GM10847 (cell line): ENCODE results near the gene CPA2.

Experiments used
- POLR2A ChIP-seq: IDR thresholded peaks from 2 replicates; pipeline ENCODE4 v1.6.1; 2011; ENCODE audit not compliant: insufficient read length; ENCODE audit errors: extremely low read depth

The CPA2 gene

GRCh38 chr7:130266258-130266960 lies at the start of gene CPA2:
Gene CPA2, plus strand, starts transcription at chr7:130266863. Its CDS starts 19 bp downstream, at chr7:130266882.
- TF ChIP-seq POLR2A: no peak

GRCh38 chr7:130218806-130219620 lies 47.6 kb upstream of the CPA2 start:
- no peak for TF ChIP-seq POLR2A

DNA sequence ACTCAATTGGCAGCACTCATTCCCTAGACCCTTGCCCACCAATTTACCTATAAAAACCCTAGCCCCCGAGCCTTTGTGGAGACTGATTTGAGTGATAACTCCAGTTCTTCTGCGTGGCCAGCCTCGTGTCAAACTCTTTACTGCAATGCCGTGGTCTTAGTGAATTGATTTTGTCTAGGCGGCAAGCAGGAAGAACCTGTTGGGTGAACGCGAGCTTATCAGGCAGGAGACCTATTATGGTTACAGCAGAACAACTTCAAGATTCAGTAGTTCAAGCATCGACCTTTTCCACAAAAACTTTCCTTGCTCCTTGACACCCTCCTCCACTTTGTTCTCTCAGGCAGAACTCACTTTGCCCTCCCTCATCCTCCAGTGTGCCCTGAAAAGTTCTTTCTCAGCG lies 46.8 kb upstream of the CPA2 start:
- TF ChIP-seq POLR2A: no peak

DNA sequence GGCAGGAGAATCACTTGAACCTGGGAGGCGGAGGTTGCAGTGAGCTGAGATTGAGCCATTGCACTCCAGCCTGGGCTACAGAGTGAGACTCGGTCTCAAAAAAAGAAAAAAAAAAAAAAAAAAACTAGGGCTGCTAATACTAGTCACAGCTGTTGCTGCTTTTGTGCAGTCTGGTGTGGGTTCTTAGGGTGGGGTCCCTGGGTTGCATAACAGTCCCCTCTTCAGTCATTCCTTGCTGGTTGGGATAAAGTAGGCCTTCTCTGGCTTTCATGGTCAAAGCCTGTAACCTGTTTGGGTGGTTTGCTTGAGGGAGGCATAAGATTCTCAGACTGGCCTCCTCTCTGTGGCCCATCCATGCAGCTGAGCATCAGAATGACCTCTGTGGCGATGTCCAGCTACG lies 44.9 kb upstream of the CPA2 start:
- TF ChIP-seq POLR2A: no peak

DNA sequence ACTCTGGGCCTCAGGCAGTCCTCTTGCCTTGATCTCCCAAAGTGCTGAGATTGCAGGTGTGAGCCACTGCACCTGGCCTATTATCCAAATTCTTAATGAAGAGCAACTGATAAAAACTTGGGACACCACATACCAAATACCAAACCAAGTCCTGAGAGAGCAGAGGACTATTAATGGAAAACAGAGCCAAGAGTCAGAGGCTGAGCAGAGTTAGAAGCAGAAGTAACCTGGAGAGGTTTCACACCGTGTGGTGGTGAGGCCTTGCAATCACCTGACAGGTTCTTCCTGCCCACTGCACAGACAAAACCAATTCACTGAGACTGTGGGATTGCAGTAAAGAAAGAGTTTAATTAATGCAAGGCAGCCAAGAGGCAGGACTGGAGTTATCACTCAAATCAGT lies 43.0 kb upstream of the CPA2 start:
- TF ChIP-seq POLR2A: no peak

GRCh38 chr7:130224210-130224609 lies 42.5 kb upstream of the CPA2 start:
- TF ChIP-seq POLR2A: no peak

DNA sequence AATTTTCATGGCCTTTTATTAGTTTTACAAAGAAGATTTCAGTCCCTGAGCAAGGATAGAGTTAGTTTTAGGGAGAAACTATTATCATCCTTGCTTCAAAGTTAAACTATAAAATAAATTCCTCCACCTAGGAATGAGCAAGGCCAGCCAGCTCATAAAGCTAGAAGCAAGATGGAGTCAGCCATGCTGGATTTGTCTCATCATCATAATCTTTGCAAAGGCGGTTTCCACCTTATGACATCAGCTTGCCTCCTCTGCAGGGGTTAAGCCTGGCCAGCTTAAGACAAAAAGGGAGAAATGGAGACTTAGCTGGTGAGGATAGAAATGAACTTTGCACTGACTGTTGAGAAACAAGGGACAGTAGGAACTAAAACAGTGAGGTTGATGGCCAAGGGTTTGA lies 40.3 kb upstream of the CPA2 start:
- TF ChIP-seq POLR2A: no peak

- no peak for TF ChIP-seq POLR2A
These were observed 38.6 kb upstream of the CPA2 start for GRCh38 chr7:130227883-130228575.

DNA sequence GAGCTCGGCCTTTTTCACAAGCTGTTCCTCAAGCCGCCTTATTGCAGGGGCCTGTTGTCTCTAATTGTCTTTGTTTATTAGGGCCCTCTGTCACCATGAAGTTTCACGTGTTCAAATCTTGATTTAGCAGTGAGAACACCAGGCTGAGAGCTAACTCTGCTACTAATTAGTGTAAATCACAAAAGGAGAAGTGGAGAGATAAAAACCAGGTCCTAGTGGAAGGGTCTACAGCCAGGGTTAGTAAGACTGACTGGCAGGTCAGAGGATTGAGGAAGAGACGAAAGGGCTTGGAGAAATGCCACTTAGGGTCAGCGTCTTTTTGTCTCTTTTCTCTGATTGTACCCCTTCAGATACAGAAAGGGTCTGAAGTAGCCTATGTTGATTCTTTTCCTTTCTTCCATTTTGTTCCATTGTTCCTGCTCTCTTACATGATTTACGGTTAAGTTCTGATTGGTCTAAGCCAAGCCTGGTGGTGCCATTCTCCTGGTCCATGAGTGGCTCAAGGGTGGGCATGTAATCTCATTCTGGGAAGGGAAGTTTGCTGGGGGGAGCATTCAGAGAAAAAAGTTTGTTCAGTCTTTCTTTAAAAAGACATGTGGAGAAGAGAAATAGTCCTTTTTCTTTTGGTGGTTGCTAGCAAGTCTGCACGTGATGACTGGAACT lies 37.7 kb upstream of the CPA2 start:
- no peak for TF ChIP-seq POLR2A

GRCh38 chr7:130231792-130232191 lies 34.9 kb upstream of the CPA2 start:
- TF ChIP-seq POLR2A: no peak

- TF ChIP-seq POLR2A: no peak
These were observed 34.5 kb upstream of the CPA2 start for GRCh38 chr7:130232209-130232608.

GRCh38 chr7:130234078-130234477 lies 32.6 kb upstream of the CPA2 start:
- no peak for TF ChIP-seq POLR2A

- TF ChIP-seq POLR2A: no peak
These were observed 26.4 kb upstream of the CPA2 start for GRCh38 chr7:130240240-130240639.

DNA sequence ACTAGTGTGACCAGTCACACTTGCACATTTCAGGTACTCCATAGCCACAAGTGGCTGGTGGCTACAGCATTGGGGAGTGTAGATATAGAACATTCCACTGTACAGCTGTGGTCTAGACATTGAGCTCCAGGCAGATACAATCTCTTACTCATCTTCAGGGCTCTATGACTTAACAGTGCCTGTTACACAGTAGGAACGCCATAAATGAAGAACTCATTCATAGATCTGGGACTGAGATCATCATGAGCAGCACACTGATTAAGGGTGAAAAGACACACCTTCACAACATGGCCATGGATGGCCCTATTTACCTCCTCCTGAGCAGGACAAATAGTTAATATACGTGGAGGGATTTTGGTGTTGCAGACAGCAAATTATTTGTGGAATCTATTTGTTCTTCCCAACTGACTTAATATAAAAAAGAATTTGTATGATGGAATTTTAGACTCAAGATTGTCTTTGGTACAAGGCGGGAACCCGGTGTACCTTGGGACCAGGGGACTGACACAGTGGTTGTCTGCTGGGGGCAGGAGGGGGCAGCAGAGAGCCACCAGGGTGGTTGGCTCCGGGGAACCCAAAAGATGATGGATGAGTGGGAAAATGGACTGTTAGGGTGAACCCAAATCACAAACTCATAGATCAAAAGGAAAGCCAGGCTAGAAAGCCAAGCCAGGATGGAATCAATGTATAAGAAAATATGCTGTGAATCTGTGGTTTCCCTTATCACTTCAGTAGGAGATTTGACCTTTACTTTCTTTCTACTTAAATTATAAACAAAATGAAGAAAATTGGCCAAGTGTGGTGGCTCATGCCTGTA lies 24.3 kb upstream of the CPA2 start:
- no peak for TF ChIP-seq POLR2A

- TF ChIP-seq POLR2A: no peak
These were observed 12.1 kb upstream of the CPA2 start for GRCh38 chr7:130254555-130254954.
